Ovary (tissue), 3 donors: ENCODE measurements around the gene RASSF8.

Experiments used
- CTCF ChIP-seq, 3 donors: fragments of 450-650 bp in 2 of 3; fragments of 200-600 bp in 1 of 3; IDR thresholded peaks; one replicate each; pipeline versions ENCODE4 v1.5.1 to v1.8.0; 2016 to 2022; ENCODE audit warnings: antibody characterized with exemption in 3 of 3, mild to moderate bottlenecking in 1 of 3
- EP300 ChIP-seq: sonication (generic); formaldehyde crosslinking; IDR thresholded peaks from one replicate; pipeline ENCODE4 v1.6.1; 2017; ENCODE audit warnings: antibody characterized with exemption
- POLR2A ChIP-seq: fragments of 450-650 bp; IDR thresholded peaks from one replicate; pipeline ENCODE4 v1.6.1; 2017; ENCODE audit warnings: antibody characterized with exemption, mild to moderate bottlenecking, moderate library complexity
- donor health status: DM: no; HTN: no; CAD: no.

- TF ChIP-seq CTCF (IDR thresholded peaks at IDR 0.05) (no peak), POLR2A (no peak), EP300 (no peak)
Measured at GRCh38 chr12:25939606-25940005, 18.9 kb upstream of the RASSF8 start.
